ENCODE measurements around the gene ITGAE.

DNA sequence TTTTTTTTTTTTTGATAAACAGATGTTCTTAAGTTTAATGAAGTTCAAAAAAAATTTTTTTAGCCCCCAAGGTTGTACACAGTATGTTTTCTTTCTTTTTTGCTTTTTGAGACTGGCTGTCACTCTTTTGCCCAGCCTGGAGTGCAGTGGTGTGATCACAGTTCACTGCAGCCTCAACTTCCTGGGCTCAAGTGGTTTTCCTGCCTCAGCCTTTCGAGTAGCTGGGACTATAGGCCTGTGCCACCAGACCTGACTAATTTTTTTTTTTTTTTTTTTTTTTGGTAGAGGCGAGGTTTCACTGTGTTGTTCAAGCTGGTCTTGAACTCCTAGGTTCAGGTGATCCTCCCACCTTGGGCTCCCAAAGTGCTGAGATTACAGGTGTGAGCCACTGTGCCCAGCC, 12.8 kb downstream of the ITGAE start:
- TF ChIP-seq CTCF (IDR thresholded peaks at IDR 0.05) (no peak), REST (IDR thresholded peaks at IDR 0.05; ENCODE audit: insufficient read depth in 1 of 2, low read depth in 2 of 2, low read length in 1 of 2) (no peak), TCF7L2 (IDR thresholded peaks at IDR 0.05; ENCODE audit: low read depth, low read length) (no peak)

Measured in Panc1 (cell line).